GM21528 (cell line): ENCODE data around the gene CHST6.
"Not testable (repeated sequence)": the region's sequence is repeated elsewhere in the genome, so short reads cannot be mapped to it uniquely, and the experiment has no call there.

Source experiments
- ATAC-seq: cut with Tn5 transposase; IDR thresholded peaks from one replicate; pipeline ENCODE4 v1.9.1; 2021; ENCODE audit warnings: mild to moderate bottlenecking, moderate library complexity; ENCODE audit not compliant: unreplicated experiment, low FRiP score

CHST6 gene

DNA sequence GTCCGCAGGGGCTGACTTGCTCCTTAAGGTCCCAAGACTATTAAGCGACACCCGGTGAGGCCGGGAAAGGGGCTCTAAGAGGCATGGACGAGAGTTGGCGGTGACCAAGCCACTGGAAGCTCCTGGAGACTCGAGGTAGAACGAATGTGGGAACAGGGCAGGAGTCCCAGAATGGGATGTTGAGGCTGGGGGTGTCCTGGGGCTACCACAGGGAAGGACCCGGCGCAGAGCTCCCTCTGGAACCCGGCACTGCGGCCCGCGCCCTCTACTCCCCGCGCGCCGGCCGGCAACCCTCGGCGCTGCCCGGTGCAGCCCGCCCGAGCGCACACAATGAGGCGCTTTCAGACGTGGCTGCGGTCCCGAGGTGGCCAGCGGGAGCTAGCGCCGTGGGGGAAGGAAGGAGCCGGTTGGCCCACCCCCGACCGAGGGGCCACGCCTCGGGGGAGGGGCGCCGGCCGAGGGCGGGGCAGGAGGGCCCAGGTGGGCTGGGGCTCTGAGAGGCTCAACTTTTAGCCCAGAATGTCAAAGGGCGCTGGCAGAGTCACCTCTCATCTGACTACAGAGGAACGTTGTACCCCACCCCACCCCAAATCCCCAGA is at the start of gene CHST6:
CHST6 (minus strand) TSS at position 366 of the 599 bp plus-strand sequence. CDS start 15,613 bp downstream, outside the sequence.
- ATAC-seq = peak; percentile 52

GRCh38 chr16:75542462-75542861 is 47.2 kb upstream of the CHST6 start:
- ATAC-seq = not testable (repeated sequence)

DNA sequence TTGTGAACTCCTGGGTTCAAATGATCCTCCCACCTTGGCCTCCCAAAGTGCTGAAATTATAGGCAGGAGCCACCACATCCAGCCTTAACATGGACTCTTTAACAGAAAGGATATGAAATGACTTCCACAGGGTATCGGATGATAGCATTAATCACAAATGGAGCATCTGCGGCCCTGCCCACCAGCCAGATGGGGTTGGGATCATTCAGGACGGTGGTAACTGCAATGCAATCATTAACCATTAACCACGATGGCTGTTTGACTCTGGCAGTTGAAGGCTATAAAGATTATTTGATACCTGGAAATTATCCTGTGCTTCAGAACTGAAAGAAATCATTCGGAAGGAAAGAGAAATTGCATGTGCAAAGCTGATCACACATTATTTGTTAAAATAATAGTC is 46.0 kb upstream of the CHST6 start:
- no peak for ATAC-seq

DNA sequence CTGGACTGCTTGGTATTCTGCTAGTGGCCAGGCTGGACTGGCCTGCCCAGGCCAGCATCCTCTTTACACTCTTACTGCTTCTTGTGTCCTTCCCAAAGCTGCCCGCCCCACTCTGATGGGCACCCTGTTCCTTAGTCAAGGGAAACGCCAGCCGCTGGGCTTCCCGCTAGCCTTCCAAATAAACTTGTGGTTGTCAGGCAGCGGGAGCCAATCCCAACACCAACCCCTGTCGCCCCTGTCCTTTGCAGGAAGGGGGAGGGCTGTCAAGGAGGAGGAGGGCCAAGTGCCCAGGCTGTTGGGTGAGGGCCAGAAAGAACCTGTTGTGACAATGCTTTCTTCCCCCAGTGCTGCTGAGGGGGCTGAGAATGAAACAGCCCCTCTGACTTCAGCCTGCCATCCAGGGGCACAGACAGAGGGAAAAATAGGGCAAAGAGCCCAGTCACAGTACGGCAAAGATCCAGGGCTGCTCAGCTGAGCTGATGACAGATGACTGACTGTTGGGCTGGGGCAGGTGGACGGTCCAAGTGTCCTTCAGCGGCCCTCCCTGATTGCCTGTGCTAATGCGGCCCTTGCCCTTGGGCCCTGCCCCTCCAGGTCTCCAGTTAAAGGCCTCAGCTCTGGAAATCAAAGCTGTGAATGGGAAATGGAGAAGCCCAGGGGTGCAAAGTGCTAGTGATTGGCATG is 43.8 kb upstream of the CHST6 start:
- ATAC-seq = not testable (repeated sequence)

DNA sequence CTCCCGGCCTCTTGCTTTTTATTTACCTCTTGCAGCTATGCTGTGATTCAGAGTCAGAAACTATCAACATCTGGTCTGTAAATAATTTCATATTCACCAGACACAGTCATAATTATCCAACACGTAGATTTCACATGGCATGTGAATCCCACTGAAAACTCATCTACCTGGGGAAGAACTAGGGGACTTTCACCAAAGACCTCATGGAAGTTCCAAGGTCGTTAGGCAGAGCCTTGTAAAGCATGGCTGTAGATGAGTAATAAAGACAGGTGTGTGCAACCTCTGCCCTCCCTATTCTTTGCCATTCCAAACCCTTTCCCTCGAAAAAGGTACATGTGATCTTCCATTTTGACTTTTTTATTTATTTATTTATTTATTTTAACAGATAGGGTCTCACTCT is 42.5 kb upstream of the CHST6 start:
- no peak for ATAC-seq

DNA sequence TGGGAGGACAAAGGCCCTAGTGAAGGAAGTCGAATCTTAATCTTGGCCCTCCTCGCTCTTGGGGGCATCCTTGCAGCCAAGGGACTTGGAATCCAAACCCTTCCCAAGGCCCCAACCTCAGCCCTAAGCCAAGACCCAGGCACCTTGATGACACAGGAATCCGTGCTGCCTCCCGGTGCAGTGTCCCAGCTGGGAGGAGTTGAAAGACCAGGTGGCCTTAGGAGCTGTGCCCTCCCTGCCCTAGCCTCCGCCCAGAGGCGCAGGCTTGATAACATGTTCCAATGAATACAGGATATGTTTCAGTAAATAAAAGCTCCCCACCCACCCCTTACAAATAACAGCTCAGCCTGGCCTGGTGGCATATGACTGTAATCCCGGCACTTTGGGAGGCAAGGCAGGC is 40.7 kb upstream of the CHST6 start, which contains the start of gene CHST5:
CHST5 (minus strand) TSS at position 208 of the 400 bp plus-strand sequence. CDS start 5,724 bp downstream, outside the sequence.
- ATAC-seq = no peak

- no peak for ATAC-seq
Measured at GRCh38 chr16:75535211-75535843, 40.1 kb upstream of the CHST6 start.

- ATAC-seq = no peak
Measured at GRCh38 chr16:75534560-75535205, 39.4 kb upstream of the CHST6 start.

- ATAC-seq = no peak
Measured at GRCh38 chr16:75532791-75533190, 37.5 kb upstream of the CHST6 start.

DNA sequence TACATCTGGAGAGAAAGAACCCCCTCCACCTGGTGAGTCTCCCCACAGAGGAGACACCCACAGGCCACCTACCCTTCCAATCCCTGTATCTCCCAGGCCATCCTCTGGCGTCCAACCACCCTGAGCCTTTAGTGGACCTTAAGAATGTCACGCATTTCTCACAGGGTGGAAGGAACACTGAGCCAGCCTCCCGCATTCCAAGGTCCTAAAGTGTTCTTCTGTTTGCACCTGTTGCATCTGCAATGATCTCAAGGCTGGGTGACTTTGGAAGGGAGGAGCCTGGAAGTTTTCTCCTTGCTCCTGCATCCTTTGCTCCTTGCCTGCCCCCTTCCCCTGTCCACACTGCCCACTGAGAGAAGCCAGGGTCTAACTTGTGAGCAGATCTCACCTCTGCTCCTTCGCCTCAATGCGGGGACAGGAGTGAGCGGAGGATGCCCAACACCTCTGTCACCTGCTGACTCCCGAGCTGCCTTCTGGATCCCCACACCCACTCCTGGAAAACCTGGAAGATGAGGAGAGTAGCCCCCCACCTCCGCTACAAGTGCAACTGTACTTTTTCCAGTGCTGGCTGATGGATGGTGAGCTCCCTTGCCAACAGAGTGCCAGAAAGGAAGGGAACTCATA is 37.0 kb upstream of the CHST6 start:
- ATAC-seq = no peak

DNA sequence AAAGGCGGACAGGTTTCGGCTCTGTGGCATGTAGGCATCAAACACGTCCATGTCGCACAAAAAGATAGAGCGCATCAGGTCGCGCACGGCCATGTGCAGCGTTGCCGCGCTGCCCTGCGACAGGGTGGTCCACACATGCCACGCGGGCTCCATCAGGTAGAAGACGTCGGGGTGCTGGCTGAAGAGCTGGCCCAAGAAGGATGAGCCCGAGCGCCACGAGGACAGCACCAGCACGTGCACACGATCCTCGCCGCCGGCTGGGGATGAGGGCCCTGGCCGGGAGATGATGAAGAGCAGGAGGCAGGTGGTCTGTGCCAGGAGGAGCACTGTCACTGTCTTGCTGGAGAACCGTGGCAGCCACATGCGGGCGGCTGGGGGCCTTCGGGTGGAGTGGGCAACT is 34.7 kb upstream of the CHST6 start:
- no peak for ATAC-seq

DNA sequence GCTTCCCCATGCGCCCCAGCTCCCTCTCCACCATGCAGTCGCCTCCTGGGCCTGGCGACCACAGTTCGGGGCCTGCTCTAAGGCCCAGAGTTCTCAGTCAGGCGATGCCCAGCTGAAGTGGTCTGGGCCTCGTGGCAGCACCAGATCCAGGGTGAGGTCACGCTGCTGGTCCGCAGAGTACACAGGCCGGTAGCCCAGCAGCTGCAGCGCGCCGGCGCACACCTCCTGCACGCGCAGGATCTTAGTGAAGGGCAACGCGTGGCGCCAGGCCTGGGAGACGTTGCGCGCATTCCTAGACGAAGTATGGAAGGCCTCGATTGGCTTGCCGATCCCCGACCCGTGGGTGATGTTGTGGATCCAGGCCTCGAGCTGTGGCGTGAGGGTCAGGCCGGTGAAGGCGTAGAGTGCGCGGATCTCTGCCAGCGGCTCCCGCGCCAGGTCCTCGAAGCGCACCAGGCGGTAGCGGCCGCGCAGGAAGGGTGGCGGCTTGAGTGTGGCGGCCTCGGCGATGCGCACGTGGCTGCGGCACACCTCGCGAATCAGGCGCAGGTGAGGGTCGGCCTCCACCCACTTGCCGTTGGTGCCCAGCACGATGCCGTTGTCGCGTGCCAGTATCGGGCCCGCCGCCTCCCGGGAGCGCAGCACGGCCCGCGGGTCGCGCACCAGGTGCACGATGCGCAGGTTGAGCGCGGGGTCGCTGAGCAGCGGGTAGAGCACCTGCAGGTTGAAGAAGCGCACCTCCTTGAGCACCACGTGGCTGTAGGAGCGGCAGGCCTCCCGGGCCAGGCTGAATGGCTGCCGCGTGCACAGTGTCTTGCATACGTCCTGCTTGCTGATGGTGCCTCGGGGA is 34.0 kb upstream of the CHST6 start:
- no peak for ATAC-seq

GRCh38 chr16:75527825-75528299 is 32.6 kb upstream of the CHST6 start:
- ATAC-seq = no peak

- ATAC-seq = no peak
Measured at GRCh38 chr16:75526032-75526790, 31.0 kb upstream of the CHST6 start.

DNA sequence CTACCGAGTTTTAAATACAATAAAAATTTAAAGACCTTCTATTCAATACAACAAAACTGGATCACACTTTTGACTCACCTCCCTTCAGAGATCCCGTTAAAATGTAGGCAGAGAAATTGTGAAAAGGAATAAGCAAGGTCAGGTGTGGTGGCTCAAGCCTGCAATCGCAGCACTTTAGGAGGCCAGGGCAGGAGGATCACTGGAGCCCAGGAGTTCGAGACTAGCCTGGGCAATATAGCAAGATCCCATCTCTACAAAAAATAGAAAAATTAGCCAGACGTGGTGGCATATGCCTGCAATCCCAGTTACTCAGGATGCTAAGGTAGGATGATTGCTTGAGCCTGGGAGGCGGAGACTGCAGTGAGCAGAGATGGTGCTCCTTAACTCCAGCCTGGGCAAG is 23.9 kb upstream of the CHST6 start:
- ATAC-seq = no peak

- ATAC-seq = peak; percentile 36
Measured at GRCh38 chr16:75516189-75516966, 21.1 kb upstream of the CHST6 start.

GRCh38 chr16:75514296-75514695 is 19.1 kb upstream of the CHST6 start:
- no peak for ATAC-seq

DNA sequence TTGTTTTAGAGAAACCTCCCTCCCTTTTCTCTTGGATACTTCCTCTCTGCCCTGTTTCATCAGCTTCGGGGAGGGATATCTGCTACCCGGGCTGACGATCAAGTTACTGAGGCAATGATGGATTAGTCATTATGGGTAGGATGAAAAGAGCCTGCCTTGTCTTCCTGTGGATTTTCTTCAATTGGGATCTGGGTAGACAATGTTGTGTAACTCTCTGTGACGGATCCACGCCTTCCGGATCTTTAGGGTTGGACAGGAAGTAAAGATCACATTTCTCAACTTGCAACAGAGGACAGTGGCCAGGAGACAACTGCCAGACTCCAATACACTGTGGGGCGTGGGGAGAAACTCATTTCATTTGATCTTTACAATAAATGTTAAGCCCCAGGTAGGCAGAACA is 11.3 kb upstream of the CHST6 start:
- no peak for ATAC-seq
